ENCODE results near the gene HYAL2.

DNA sequence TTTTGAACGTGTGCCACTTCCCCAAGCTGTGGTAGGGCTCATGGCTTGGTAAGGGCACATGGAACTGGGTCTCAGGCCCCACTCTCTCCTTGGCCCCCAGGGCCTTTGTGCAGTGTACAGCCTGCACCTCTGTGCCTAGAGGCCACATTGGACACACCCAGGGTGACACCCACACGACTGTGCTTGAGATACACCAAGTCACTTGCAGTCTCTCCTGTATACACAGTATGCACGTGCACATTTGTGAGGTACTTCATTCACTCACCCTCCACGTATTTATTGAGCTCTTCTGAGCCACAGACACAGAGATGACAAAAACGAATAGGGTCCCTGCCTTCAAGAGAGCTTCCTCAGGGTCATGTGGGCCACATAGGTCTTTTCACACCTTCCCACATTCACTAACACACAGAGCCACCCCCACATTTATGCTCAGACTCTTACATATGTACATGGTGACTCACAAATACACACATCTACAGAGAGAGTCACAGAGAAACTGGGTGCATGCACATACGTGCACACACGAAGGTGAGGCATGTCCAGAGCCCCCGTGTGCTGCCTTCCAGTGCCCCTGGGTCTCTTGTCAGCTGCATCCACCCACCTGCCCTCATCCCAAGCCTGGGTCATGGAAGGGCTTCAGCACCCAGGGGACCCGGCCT lies 46.6 kb upstream of the HYAL2 start:
- TF ChIP-seq ZFP30 (CRISPR knock-in tag; IDR thresholded peaks at IDR 0.05) (no peak), ARNTL (CRISPR knock-in tag; IDR thresholded peaks at IDR 0.05; ENCODE audit: borderline replicate concordance, low read depth) (no peak), CSDC2 (CRISPR knock-in tag; IDR thresholded peaks at IDR 0.05) (no peak), ISL1 (CRISPR knock-in tag; IDR thresholded peaks at IDR 0.05) (no peak), ZNF70 (CRISPR knock-in tag; IDR thresholded peaks at IDR 0.05) (no peak)
- TF ChIP-seq, protein P1, sequence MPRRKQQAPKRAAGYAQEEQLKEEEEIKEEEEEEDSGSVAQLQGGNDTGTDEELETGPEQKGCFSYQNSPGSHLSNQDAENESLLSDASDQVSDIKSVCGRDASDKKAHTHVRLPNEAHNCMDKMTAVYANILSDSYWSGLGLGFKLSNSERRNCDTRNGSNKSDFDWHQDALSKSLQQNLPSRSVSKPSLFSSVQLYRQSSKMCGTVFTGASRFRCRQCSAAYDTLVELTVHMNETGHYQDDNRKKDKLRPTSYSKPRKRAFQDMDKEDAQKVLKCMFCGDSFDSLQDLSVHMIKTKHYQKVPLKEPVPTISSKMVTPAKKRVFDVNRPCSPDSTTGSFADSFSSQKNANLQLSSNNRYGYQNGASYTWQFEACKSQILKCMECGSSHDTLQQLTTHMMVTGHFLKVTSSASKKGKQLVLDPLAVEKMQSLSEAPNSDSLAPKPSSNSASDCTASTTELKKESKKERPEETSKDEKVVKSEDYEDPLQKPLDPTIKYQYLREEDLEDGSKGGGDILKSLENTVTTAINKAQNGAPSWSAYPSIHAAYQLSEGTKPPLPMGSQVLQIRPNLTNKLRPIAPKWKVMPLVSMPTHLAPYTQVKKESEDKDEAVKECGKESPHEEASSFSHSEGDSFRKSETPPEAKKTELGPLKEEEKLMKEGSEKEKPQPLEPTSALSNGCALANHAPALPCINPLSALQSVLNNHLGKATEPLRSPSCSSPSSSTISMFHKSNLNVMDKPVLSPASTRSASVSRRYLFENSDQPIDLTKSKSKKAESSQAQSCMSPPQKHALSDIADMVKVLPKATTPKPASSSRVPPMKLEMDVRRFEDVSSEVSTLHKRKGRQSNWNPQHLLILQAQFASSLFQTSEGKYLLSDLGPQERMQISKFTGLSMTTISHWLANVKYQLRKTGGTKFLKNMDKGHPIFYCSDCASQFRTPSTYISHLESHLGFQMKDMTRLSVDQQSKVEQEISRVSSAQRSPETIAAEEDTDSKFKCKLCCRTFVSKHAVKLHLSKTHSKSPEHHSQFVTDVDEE (CRISPR knock-in tag; IDR thresholded peaks at IDR 0.05): no peak
- TF ChIP-seq, protein P2, sequence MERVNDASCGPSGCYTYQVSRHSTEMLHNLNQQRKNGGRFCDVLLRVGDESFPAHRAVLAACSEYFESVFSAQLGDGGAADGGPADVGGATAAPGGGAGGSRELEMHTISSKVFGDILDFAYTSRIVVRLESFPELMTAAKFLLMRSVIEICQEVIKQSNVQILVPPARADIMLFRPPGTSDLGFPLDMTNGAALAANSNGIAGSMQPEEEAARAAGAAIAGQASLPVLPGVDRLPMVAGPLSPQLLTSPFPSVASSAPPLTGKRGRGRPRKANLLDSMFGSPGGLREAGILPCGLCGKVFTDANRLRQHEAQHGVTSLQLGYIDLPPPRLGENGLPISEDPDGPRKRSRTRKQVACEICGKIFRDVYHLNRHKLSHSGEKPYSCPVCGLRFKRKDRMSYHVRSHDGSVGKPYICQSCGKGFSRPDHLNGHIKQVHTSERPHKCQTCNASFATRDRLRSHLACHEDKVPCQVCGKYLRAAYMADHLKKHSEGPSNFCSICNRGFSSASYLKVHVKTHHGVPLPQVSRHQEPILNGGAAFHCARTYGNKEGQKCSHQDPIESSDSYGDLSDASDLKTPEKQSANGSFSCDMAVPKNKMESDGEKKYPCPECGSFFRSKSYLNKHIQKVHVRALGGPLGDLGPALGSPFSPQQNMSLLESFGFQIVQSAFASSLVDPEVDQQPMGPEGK (CRISPR knock-in tag; IDR thresholded peaks at IDR 0.05; ENCODE audit: borderline replicate concordance): no peak

Measured in SK-N-SH treated with all-trans-retinoic acid at 6 μM for 48 hours (cell line).